Measurements from ENCODE around the gene DNHD1. TPM values are rescaled to one million over a fixed set of nuclear protein-coding genes. Genes with fewer than 3 reads are reported as not detected.

DNHD1 gene, protein sequence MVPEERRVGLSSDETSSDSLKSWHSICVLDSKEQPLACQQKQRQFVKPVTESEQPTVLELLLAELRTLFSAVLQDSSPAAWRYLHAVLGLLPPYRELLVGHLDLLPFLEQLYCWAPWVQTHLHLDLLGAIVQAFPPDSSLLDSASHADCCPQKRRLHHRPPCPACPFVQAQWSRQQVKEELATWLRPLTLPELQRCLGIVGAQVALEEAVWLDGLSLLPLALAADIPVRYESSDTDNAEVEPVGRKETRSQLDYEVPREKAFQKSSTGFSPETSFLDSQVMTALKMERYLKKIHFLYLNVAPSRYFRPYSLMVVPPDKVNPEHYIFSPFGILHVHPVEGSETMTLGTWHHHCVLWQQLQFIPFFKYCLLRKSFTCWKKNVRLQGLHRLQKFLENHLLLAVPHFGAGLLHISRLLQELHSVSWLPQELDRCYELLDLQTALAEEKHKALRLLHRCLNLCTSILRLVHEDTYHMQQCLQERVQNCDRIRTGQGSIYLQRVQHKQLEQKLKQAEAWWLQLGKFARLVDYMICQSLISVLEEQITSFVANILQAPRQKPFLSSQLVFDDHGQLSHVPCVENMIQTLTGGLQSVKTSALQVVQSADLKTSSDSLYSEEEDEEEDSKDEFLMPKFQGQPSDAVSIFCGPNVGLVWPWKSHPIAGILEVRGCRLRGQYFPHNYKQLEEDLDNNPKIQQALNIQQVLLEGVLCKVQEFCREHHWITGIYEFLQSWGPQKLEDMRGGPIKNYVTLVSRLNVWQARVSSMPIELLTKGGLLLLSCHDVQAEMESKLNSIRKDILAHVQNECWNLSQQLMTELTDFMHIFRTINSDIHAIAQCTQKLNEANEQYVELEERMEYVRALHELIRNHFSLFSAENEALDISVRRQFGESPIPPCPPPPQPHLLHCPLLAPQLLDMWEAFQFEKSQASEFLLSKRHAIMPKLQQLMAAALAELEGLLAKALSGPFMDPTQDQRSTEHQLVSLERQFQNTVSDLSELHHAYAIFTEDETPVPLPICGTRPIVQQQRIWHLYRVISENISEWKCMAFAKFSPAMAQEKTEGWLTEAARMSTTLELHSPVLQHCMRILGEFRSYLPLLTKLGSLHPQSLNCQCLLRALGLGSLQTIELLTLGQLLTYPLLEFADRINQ (N-terminal part only)
- 32.7 TPM for total RNA-seq
- polyA plus RNA-seq, result 1 to 10 TPM in 3 of 4 donors, under 1 TPM in 1; 0.65 to 1.6 (median 1.4) TPM

DNA sequence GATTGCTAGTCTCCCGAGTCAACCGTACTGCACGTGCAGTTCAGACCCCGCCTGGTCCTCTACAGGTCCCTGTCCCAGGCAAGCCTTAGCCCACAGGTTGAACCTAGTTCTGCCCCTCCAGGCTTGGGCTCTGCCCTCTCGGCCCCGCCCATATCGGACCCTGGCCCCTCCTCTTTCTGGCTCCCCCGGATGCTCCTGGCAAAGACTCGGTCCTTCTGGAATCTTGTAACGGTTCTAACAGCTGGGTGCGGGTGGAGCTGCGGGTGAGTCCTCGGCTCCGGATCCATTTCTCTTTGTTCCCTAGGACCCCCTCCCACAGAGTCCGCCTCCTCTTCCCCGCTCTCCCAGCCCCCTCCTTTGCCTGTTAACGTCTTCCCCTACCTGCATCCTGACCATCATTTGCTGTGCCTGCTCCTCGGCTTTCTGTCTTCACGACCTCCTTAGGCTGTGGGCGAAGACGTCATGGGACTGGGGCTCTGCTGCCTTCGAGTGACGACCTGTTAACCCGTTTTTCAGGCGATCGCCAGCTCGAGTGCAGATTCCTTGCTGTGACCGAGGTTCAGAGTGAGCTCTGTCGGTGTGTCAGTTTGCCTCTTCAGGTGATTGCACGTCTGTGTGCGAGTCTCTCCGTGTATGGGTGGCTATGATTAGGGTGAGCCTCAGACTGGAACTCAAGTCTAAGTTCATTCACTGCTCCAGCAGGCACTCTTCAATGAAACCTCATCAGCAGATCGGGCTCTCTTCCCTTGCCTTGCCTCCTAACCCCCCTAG lies at the start of gene DNHD1:
Gene DNHD1 (plus strand): TSS at position 212 of the 771 bp plus-strand sequence. CDS start 936 bp downstream, outside the sequence.
- no peaks in the 10 kb centered on the region for H3K9me3 ChIP-seq (ENCODE audit: control insufficient read depth in 2 of 2, low read length in 2 of 2)
- H3K36me3 ChIP-seq (ENCODE audit: control insufficient read depth, insufficient read depth, low read length), result peaks cover 28% of the 10 kb centered on the region
- ATAC-seq (ENCODE audit: low read depth in 2 of 2), result no peak
- no peak within 1 kb of the TSS for H3K4me3 ChIP-seq (ENCODE audit: low read depth, low read length)
- Mint-ChIP-seq H3K9me3 (no peaks in the 10 kb centered on the region), H3K27ac (peak within 1 kb of the TSS in 2 of 3 donors; percentile 15 to 65), H3K4me1 (peaks cover 0 to 19% (median 15%) of the 10 kb centered on the region in 4 donors), H3K4me3 (no peak within 1 kb of the TSS), H3K27me3 (no peaks in the 10 kb centered on the region), H3K36me3 (peaks cover 30% of the 10 kb centered on the region)
- H3K27ac ChIP-seq (ENCODE audit: insufficient read depth, low read length, poor library complexity, severe bottlenecking), result no peak within 1 kb of the TSS
- H3K4me1 ChIP-seq (ENCODE audit: control insufficient read depth, insufficient read depth, low read length, poor library complexity, severe bottlenecking), result no peaks in the 10 kb centered on the region
- H3K27me3 ChIP-seq (ENCODE audit: control insufficient read depth, insufficient read depth, low read length), result no peaks in the 10 kb centered on the region
- no peak for DNase-seq

DNA sequence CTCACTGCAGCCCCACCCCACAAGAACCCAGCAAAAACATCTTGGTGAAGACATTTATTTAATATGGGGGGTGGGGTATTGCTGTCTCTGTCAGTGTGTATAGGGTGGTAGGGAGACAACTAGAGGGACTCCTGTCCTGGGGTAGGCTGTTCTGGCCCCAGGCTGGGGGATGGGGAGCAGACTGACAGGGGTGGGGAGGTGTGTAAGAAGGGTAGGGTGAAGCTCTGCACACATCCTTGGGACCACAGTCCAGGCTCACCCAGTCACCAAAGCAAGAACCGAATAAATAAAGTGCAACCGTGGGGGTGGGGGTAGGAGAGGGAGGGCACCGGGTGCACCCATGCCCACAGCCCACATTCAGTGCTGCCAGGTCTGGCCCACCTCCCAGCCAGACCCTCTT lies 48.5 kb upstream of the DNHD1 start:
- Histone ChIP-seq H3K27me3 (ENCODE audit: control insufficient read depth, insufficient read depth, low read length) (no peaks in the 10 kb centered on the region), H3K4me1 (ENCODE audit: control insufficient read depth, insufficient read depth, low read length, poor library complexity, severe bottlenecking) (no peaks in the 10 kb centered on the region), H3K9me3 (ENCODE audit: control insufficient read depth in 2 of 2, low read length in 2 of 2) (no peaks in the 10 kb centered on the region), H3K36me3 (ENCODE audit: control insufficient read depth, insufficient read depth, low read length) (peaks cover 18% of the 10 kb centered on the region), H3K27ac (ENCODE audit: insufficient read depth, low read length, poor library complexity, severe bottlenecking) (no peak overlapping the region), H3K4me3 (ENCODE audit: low read depth, low read length) (no peak overlapping the region)
- ATAC-seq (ENCODE audit: low read depth in 2 of 2) (no peak), DNase-seq (no peak)
- Mint-ChIP-seq H3K4me1 (no peaks in the 10 kb centered on the region), H3K27ac (peak overlapping the region in 1 of 3 donors; percentile 64), H3K9me3 (no peaks in the 10 kb centered on the region), H3K36me3 (peaks cover 8% of the 10 kb centered on the region), H3K27me3 (no peaks in the 10 kb centered on the region), H3K4me3 (no peak overlapping the region)

DNA sequence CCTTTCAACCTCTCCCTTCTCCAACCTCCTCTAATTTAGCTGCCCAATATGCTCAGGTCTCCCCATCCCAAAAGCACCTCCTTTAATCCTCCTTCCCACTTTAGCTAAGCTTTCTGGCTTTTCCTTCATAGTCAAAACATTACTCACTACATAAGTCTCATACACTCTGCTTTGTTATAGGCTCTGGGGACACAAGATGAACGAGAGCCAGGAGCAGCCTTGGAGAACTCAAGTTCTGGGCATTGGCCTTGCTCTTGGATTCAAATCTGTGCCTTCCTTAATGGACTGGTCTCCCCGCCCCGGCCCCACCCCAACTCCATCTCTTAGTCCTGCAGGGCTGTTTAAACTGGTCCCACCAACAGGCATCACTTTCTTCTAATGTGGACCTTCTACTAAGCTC lies 44.9 kb upstream of the DNHD1 start:
- Mint-ChIP-seq H3K27ac (no peak overlapping the region), H3K27me3 (no peaks in the 10 kb centered on the region)
- no peak for ATAC-seq (ENCODE audit: low read depth in 2 of 2)

DNA sequence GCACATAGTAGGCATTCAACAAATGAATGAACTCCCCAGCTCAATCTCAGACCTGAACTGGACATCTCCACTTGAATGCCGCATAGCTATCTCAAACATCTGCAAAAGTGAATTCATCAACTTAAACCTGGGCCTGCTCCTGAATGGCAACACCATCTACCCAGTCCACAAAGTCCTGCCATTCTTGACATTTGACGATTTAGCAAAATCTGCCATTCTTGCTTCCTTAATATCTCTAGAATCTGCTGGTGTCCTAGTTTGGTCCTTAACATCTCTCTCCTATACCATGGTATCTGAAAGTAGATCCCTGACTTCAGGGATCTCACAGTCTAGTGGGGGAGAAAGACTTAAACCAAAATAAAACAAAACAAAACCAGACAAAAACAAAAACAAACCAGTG lies 43.9 kb upstream of the DNHD1 start:
- no peak overlapping the region for H3K27ac ChIP-seq (ENCODE audit: insufficient read depth, low read length, poor library complexity, severe bottlenecking)
- H3K4me3 ChIP-seq (ENCODE audit: low read depth, low read length), result no peak overlapping the region
- H3K4me1 ChIP-seq (ENCODE audit: control insufficient read depth, insufficient read depth, low read length, poor library complexity, severe bottlenecking), result no peaks in the 10 kb centered on the region
- Mint-ChIP-seq H3K4me3 (peak overlapping the region in 1 of 4 donors; percentile 32), H3K27ac (no peak overlapping the region), H3K9me3 (no peaks in the 10 kb centered on the region), H3K4me1 (no peaks in the 10 kb centered on the region), H3K36me3 (peaks cover 24% of the 10 kb centered on the region), H3K27me3 (no peaks in the 10 kb centered on the region)
- no peak for DNase-seq
- H3K36me3 ChIP-seq (ENCODE audit: control insufficient read depth, insufficient read depth, low read length), result peaks cover 45% of the 10 kb centered on the region
- no peaks in the 10 kb centered on the region for H3K9me3 ChIP-seq (ENCODE audit: control insufficient read depth in 2 of 2, low read length in 2 of 2)
- H3K27me3 ChIP-seq (ENCODE audit: control insufficient read depth, insufficient read depth, low read length), result no peaks in the 10 kb centered on the region
- no peak for ATAC-seq (ENCODE audit: low read depth in 2 of 2)

More for the DNA sequence above, 44.9 kb upstream of the DNHD1 start:
- Histone ChIP-seq H3K4me1 (ENCODE audit: control insufficient read depth, insufficient read depth, low read length, poor library complexity, severe bottlenecking) (no peaks in the 10 kb centered on the region), H3K27ac (ENCODE audit: insufficient read depth, low read length, poor library complexity, severe bottlenecking) (no peak overlapping the region), H3K36me3 (ENCODE audit: control insufficient read depth, insufficient read depth, low read length) (peaks cover 44% of the 10 kb centered on the region), H3K4me3 (ENCODE audit: low read depth, low read length) (no peak overlapping the region), H3K27me3 (ENCODE audit: control insufficient read depth, insufficient read depth, low read length) (no peaks in the 10 kb centered on the region), H3K9me3 (ENCODE audit: control insufficient read depth in 2 of 2, low read length in 2 of 2) (no peaks in the 10 kb centered on the region)
- no peak overlapping the region for H3K4me3 Mint-ChIP-seq
- no peak for DNase-seq
- H3K4me1 Mint-ChIP-seq, result no peaks in the 10 kb centered on the region
- H3K9me3 Mint-ChIP-seq, result no peaks in the 10 kb centered on the region
- peaks cover 23% of the 10 kb centered on the region for H3K36me3 Mint-ChIP-seq

DNA sequence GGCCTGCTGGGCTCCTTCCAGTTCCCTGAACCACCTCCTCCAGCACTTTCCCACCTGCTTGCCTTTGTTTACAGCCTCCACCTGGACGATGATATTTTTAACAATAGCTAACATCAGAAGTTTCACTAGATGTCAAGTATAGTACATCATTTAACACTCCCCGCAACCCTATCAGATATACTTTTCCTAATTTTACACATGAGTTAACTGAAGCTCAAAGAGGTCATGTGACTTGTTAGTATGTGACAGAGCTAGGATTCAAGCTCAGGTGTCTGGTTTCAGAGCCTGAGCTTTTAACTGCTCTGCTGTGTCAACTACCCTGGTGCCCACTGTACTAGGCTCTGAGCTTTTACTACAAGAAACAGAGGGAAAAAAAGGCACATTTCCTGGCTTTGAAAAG lies 42.0 kb upstream of the DNHD1 start:
- Mint-ChIP-seq H3K4me1 (no peaks in the 10 kb centered on the region), H3K9me3 (no peaks in the 10 kb centered on the region), H3K27me3 (no peaks in the 10 kb centered on the region), H3K36me3 (peaks cover 30% of the 10 kb centered on the region), H3K4me3 (no peak overlapping the region), H3K27ac (no peak overlapping the region)
- no peaks in the 10 kb centered on the region for H3K9me3 ChIP-seq (ENCODE audit: control insufficient read depth in 2 of 2, low read length in 2 of 2)
- no peaks in the 10 kb centered on the region for H3K4me1 ChIP-seq (ENCODE audit: control insufficient read depth, insufficient read depth, low read length, poor library complexity, severe bottlenecking)
- no peak for ATAC-seq (ENCODE audit: low read depth in 2 of 2)
- H3K27ac ChIP-seq (ENCODE audit: insufficient read depth, low read length, poor library complexity, severe bottlenecking), result no peak overlapping the region
- no peak overlapping the region for H3K4me3 ChIP-seq (ENCODE audit: low read depth, low read length)
- peaks cover 37% of the 10 kb centered on the region for H3K36me3 ChIP-seq (ENCODE audit: control insufficient read depth, insufficient read depth, low read length)
- no peaks in the 10 kb centered on the region for H3K27me3 ChIP-seq (ENCODE audit: control insufficient read depth, insufficient read depth, low read length)
- DNase-seq, result no peak

DNA sequence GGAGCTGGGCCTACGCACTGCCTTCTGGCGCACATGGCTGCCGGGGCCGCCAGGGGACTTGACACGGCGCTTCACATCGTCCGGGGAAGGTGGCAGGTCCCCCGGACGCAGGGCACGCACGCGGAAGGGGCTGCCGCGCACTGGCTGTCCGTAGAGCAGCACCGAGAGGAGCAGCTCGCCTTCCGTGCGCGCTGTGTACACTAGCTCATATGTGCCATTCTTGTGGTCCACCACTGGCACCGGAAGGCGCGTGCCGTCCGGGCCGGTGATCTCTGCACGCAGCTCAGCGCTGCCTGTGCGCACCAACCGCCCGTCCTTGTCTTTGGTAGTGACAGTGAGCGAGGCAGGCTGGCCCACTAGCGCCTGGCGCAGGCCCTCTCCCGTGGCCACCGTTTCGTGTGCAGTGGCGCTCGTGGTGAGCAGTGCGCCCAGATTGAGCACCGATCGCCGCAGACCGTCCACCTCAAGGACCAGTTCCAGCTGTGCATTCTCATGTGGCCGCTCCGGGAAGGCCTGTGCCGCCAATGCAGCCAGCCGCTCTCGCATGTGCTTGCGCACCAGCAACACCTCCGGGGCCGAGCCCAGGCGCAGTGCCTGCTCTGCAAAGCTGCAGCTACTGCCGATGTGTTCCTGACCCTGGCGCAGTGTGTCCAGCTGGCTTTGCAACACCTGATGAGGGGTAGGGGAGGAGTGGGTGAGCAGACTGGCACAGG lies 40.6 kb upstream of the DNHD1 start:
- Mint-ChIP-seq H3K27ac (no peak overlapping the region), H3K36me3 (peaks cover 34% of the 10 kb centered on the region), H3K4me1 (no peaks in the 10 kb centered on the region), H3K27me3 (no peaks in the 10 kb centered on the region), H3K9me3 (no peaks in the 10 kb centered on the region), H3K4me3 (no peak overlapping the region)
- Histone ChIP-seq H3K4me3 (ENCODE audit: low read depth, low read length) (no peak overlapping the region), H3K36me3 (ENCODE audit: control insufficient read depth, insufficient read depth, low read length) (peaks cover 28% of the 10 kb centered on the region), H3K27me3 (ENCODE audit: control insufficient read depth, insufficient read depth, low read length) (no peaks in the 10 kb centered on the region), H3K9me3 (ENCODE audit: control insufficient read depth in 2 of 2, low read length in 2 of 2) (no peaks in the 10 kb centered on the region), H3K27ac (ENCODE audit: insufficient read depth, low read length, poor library complexity, severe bottlenecking) (no peak overlapping the region), H3K4me1 (ENCODE audit: control insufficient read depth, insufficient read depth, low read length, poor library complexity, severe bottlenecking) (no peaks in the 10 kb centered on the region)
- ATAC-seq (ENCODE audit: low read depth in 2 of 2), result no peak
- no peak for DNase-seq
